Inflammatory macrophage treated with lipopolysaccharide for 4 hours (primary cell): ENCODE results near the gene NDFIP1.
A peak's percentile ranks its signal among the peaks of the same experiment; 100 is the strongest.

Source experiments
- DNase-seq: peaks from one replicate; pipeline ENCODE4 v3.0.0-alpha.2; 2020

The NDFIP1 gene

GRCh38 chr5:142095035-142095434 lies 13.5 kb upstream of the NDFIP1 start:
- peak; percentile 71 for DNase-seq

- peak; percentile 37 for DNase-seq
These were observed 12.8 kb upstream of the NDFIP1 start for GRCh38 chr5:142095651-142096330.

DNA sequence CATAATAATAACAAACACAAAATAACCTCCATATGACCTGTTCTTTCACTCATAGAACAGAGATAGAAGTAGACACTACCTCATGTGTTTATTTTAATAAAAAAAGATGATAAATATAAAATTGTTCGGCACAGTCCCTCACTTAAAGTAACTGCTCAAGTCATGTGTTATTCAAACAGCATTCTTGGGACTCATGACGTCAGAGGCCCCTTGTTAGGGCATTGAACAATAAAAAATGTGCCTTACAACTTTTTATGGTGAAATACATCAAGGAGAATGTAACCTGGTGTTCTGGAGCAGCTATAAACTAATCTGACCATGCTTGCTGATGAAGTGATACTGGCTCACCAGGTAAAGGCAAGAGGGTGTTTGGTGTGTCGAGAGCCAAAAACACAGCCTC lies 12.2 kb upstream of the NDFIP1 start:
- no peak for DNase-seq

GRCh38 chr5:142097681-142098080 lies 10.9 kb upstream of the NDFIP1 start:
- DNase-seq, result no peak

- no peak for DNase-seq
These were observed 10.3 kb upstream of the NDFIP1 start for GRCh38 chr5:142098275-142098674.

DNA sequence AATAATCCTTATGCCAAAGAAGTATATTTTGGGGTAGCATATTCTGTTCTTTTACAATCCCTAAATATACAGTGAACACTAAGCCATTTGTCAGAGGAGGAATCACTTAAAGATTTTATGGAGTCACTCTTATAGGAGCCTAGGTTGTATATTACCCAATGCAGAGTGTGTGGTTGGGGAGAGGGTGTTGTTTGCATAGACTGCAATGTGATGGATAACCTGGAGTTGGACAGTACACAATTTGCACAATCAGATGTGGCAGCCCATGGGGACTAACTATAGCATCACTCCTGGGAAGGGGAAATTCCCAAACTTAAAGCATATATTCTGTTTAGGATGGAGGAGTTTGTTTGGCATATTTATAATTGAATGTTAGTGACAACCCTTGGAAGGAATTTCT lies 9.6 kb upstream of the NDFIP1 start:
- DNase-seq, result no peak

GRCh38 chr5:142100307-142100706 lies 8.3 kb upstream of the NDFIP1 start:
- no peak for DNase-seq

DNA sequence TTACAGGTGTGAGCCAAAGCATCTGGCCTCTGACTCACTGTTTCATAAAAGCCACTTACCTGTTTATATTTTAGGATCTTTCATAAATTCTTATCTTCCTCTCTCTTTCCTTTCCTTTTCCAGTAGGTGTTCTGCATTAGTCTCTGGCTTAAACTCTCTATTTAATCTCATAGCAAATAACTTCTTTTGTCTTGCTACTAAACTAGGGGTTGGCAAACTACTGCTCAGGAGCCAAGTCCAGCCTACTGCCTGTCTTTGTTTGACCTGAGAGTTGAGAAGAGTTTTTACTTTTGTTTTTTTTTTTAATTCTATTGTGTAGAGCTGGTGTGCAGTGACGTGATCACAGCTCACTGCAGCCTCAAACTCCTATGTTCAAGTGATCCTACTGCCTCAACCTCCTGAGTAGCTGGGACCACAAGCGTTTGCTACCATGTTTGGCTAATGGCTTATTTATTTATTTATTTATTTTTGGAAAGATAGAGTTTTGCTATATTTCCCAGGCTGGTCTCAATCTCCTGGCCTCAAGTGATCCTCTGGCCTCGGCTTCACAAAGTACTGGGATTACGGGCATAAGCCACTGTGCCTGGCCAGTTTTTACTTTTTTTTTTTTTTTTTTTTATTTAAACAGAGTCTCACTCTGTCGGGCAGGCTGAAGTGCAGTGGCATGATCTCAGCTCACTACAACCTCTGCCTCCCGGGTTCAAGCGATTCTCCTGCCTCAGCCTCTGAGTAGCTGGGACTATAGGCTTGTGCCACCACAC lies 5.4 kb upstream of the NDFIP1 start:
- no peak for DNase-seq

DNA sequence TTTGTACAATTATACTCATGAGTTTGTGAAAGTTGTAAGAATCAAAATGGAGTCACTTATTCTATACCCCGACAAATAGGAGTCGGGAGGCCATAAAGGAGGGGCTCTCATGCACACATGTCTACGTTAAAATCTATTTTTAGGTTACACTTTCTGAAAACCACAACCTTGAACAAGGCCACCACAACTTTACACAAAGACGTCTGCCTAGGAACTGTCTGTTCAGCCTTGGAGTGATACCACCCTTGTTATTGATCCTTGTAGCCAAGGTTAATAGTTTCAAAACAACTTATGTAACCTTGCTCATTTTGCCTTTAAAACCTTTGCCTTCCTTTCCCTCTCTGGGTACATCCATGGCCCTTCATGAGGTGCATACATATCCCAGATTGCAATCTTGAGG lies 4.1 kb upstream of the NDFIP1 start:
- DNase-seq, result no peak

GRCh38 chr5:142106061-142106460 lies 2.5 kb upstream of the NDFIP1 start:
- DNase-seq, result no peak

- no peak for DNase-seq
These were observed 1.4 kb upstream of the NDFIP1 start for GRCh38 chr5:142107036-142107735.

DNA sequence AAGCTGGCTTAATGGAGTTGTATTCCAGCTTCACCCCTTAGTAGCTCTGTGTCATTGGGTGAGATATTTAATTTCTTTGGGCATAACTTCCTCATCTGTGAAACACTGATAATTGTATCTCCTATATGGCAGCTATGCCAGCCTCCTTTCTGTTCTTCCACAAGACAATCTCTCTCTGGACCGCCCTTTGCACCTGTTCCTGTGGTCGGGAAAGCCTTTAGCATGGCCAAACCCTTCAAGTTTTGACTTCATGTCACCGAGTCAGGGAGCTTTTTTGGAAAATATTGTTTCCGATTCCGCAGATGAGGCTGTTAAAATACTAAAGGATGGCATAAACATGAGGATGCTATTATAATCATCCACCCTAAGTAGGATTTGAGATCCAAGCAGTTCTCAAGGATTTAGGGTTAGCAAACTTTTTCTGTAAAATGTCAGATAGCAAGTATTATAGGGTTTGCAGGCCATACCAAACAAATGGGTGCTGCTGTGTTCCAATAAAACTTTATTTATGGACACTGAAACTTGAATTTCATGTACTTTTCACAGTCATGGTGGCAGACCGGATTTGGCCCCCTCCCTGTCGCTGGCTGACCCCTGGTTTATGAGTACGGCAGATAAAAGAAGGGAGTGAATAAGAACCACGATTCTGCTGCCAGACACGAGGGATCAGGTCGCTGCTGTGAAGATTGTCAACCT lies 695 bp upstream of the NDFIP1 start:
- DNase-seq, result no peak

DNA sequence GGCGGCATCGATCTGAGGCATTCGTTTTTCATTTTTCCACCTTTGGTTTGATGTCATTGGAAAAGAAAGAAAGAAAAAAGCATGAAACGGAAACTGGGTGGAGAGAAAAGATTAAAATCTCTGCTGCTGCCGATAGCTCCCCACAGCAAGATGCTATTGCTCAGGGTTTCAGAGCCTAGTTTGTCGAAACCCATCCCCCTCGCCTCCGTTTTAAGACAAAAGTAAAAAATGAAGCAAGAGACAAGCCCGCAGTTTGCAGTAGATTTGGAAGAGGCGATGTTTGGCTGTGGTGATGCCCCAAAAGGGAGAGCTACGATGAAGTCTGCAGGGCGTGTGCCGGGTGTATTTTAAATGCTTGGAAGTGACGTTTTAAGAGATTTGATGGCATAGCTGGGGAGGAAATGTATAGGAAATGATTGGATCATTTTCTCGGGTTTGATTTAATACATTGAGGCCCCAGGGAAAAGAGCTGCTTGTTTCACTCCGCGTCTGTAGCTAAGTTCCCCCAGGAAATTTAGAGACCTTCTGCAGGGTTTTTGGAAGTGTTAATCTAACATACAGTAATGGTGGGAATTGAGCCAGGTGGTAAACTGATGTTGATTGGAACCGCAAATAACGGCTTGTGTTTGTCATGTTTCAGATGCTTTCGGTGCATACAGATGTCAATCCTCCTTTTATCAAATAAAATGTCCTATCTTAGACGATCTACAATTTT lies 909 bp downstream of the NDFIP1 start:
- DNase-seq, result peak; percentile 13

DNA sequence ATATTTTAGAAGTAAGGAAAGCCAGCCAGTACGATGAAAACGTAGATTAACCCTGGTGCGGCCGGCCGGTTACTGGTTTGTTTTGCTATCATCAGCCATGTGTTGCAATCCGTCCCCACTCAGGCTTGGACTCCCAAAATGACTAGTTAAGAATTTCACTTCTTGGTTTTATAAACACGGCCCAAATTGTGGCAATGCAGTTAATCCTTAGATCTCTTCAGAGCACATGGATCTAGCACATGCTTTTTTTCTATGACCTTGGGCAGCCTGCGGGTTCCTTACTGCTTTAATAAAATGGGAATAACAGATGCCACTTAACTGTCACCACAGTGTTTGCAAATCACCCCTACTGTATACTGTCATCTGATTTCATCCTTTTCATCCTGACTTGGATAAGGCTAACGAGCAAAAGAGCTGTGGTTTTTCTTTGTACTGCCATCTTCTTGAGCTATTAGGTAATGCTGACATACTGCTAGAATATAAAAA lies 1.5 kb downstream of the NDFIP1 start:
- peak; percentile 85 for DNase-seq

GRCh38 chr5:142110988-142111687 lies 2.6 kb downstream of the NDFIP1 start:
- DNase-seq, result no peak

DNA sequence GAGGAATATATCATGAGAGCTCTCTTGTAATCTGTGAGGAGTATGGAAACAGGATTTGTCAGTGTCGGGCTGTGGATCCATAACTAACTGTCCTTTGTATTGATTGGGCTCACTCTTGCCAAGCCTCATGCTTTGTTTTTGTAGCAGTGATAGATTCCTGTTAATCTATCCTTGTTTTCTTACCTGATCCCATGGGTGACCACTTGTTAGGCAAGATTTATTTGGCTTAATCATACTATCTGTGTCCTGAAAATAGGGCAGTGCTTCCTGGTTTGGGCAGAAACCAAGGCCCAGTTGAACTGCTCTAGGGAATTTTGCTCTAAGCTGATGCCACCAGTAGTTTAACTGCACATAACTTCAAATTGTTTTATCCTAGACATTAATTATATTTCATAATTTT lies 6.1 kb downstream of the NDFIP1 start:
- DNase-seq, result no peak

- no peak for DNase-seq
These were observed 7.5 kb downstream of the NDFIP1 start for GRCh38 chr5:142115937-142116614.

- DNase-seq, result no peak
These were observed 9.1 kb downstream of the NDFIP1 start for GRCh38 chr5:142117579-142118151.

DNA sequence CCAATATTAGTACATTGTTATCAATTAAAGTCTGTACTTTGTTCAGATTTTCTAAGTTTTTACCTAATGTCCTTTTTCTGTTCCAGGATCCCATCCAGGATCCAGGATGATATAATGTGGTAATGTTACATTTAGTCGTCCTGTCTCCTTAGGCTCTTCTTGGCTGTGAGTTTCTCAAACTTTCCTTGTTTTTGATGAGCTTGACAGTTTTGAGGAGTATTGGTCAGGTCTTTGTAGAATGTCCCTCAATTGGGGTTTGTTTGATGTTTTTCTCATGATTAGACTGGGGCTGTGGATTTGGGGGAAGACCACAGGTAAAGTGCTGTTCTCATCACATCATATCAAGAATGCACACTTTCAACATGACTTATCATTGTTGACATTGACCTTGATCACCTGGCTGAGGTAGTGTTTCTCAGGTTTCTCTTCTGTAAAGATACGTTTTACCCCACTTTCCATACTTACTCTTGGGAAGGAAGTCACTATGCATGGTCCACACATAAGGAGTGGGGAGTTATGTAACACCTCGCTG lies 9.6 kb downstream of the NDFIP1 start:
- no peak for DNase-seq

GRCh38 chr5:142119051-142119625 lies 10.6 kb downstream of the NDFIP1 start:
- DNase-seq, result no peak
